Measurements from ENCODE around the gene RAD9A.

The RAD9A gene

GRCh38 chr11:67416416-67417335, 24.9 kb downstream of the RAD9A start:
- Histone ChIP-seq H3K4me3 (ENCODE audit: low read depth in 1 of 2, low read length in 1 of 2) (no peak overlapping the region), H3K27me3 (peaks cover 79% of the 10 kb centered on the region), H3K4me1 (ENCODE audit: control insufficient read depth in 1 of 2, insufficient read depth in 1 of 2, low read depth in 1 of 2, low read length in 1 of 2) (peaks cover 24 to 49% of the 10 kb centered on the region in 2 experiments), H3K9me3 (no peaks in the 10 kb centered on the region), H3K27ac (no peak overlapping the region), H3K36me3 (no peaks in the 10 kb centered on the region)
- no peak for TF ChIP-seq CTCF (IDR thresholded peaks at IDR 0.05)

DNA sequence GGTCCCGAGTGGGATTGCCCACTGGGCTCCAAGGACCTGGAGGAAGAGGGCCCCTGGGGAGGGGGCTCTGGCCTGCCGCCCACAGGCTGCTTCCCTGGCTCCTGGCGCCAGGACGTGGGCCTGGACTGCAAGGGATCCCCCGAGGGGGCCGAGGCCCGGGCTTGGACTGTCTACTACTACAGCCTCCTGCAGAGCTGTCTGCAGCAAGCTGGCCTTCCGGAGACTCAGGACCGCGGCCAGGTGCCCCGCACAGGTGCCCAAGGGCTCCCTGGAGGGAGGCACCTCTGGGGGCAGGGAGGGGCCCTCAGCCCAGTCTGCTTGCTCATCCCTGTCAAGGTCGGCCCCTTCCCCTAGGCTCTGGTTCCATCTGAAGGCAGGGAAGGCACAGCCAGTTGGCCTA, 25.6 kb downstream of the RAD9A start:
- peaks cover 24 to 49% of the 10 kb centered on the region in 2 experiments for H3K4me1 ChIP-seq (ENCODE audit: control insufficient read depth in 1 of 2, insufficient read depth in 1 of 2, low read depth in 1 of 2, low read length in 1 of 2)
- H3K27me3 ChIP-seq, result peaks cover 78% of the 10 kb centered on the region
- H3K36me3 ChIP-seq, result no peaks in the 10 kb centered on the region
- TF ChIP-seq CTCF (IDR thresholded peaks at IDR 0.05), result no peak
- H3K27ac ChIP-seq, result no peak overlapping the region
- H3K9me3 ChIP-seq, result no peaks in the 10 kb centered on the region
- no peak overlapping the region for H3K4me3 ChIP-seq (ENCODE audit: low read depth in 1 of 2, low read length in 1 of 2)

GRCh38 chr11:67418476-67419281, 26.9 kb downstream of the RAD9A start:
- peaks cover 24 to 49% of the 10 kb centered on the region in 2 experiments for H3K4me1 ChIP-seq (ENCODE audit: control insufficient read depth in 1 of 2, insufficient read depth in 1 of 2, low read depth in 1 of 2, low read length in 1 of 2)
- TF ChIP-seq CTCF (IDR thresholded peaks at IDR 0.05), result no peak
- no peaks in the 10 kb centered on the region for H3K9me3 ChIP-seq
- peak overlapping the region in 1 of 2 experiments; percentile 30 for H3K4me3 ChIP-seq (ENCODE audit: low read depth in 1 of 2, low read length in 1 of 2)
- H3K27me3 ChIP-seq, result peaks cover 65% of the 10 kb centered on the region
- H3K27ac ChIP-seq, result no peak overlapping the region
- no peaks in the 10 kb centered on the region for H3K36me3 ChIP-seq

- Histone ChIP-seq H3K27ac (no peak overlapping the region), H3K4me3 (ENCODE audit: low read depth in 1 of 2, low read length in 1 of 2) (peak overlapping the region in 1 of 2 experiments; percentile 64), H3K9me3 (no peaks in the 10 kb centered on the region), H3K27me3 (peaks cover 57% of the 10 kb centered on the region), H3K4me1 (ENCODE audit: control insufficient read depth in 1 of 2, insufficient read depth in 1 of 2, low read depth in 1 of 2, low read length in 1 of 2) (peaks cover 24 to 49% of the 10 kb centered on the region in 2 experiments), H3K36me3 (no peaks in the 10 kb centered on the region)
- TF ChIP-seq CTCF (IDR thresholded peaks at IDR 0.05), result no peak
Observed at GRCh38 chr11:67419325-67420049, 27.7 kb downstream of the RAD9A start.

- Histone ChIP-seq H3K36me3 (no peaks in the 10 kb centered on the region), H3K9me3 (no peaks in the 10 kb centered on the region), H3K4me1 (ENCODE audit: control insufficient read depth in 1 of 2, insufficient read depth in 1 of 2, low read depth in 1 of 2, low read length in 1 of 2) (peaks cover 24 to 44% of the 10 kb centered on the region in 2 experiments), H3K27ac (peak overlapping the region; percentile 82), H3K27me3 (peaks cover 50% of the 10 kb centered on the region), H3K4me3 (ENCODE audit: low read depth in 1 of 2, low read length in 1 of 2) (peak overlapping the region; percentile 64 to 83)
- TF ChIP-seq CTCF (IDR thresholded peaks at IDR 0.05), result no peak
Observed at GRCh38 chr11:67420147-67420645, 28.4 kb downstream of the RAD9A start.

Data from neutrophil (primary cell).